GM12874 (cell line): ENCODE measurements around the gene WDR93.

Experiments
- TF ChIP-seq, protein P1 (sequence below): IDR thresholded peaks from 2 replicates; pipeline ENCODE4 v1.5.1; 2011; ENCODE audit warnings: low read depth, mild to moderate bottlenecking, control low read depth, low read length, moderate library complexity; ENCODE audit not compliant: insufficient read depth

Gene WDR93

GRCh38 chr15:89669309-89669865 is 21.2 kb upstream of the WDR93 start:
- TF ChIP-seq, protein P1, sequence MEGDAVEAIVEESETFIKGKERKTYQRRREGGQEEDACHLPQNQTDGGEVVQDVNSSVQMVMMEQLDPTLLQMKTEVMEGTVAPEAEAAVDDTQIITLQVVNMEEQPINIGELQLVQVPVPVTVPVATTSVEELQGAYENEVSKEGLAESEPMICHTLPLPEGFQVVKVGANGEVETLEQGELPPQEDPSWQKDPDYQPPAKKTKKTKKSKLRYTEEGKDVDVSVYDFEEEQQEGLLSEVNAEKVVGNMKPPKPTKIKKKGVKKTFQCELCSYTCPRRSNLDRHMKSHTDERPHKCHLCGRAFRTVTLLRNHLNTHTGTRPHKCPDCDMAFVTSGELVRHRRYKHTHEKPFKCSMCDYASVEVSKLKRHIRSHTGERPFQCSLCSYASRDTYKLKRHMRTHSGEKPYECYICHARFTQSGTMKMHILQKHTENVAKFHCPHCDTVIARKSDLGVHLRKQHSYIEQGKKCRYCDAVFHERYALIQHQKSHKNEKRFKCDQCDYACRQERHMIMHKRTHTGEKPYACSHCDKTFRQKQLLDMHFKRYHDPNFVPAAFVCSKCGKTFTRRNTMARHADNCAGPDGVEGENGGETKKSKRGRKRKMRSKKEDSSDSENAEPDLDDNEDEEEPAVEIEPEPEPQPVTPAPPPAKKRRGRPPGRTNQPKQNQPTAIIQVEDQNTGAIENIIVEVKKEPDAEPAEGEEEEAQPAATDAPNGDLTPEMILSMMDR = no peak

DNA sequence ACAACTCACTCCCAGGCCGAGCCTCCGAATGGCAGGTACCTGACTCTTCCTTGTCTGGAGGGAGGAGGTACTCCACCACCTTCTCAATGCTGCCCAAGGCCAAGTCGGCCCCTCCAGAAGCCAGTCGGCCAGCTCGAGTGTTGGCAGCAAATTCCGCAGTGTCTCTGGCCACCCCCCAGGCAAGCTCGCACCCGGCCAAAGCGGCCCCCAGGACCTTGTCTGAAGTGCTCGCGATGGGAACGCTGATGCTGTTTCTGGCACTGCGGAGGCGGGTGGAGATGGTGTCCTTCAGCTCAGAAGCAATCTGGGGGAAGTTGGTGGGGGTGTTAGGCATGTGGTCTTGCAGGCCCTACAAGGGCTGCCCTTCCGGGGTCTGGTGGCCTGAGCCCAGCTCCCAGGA is 20.7 kb upstream of the WDR93 start:
- TF ChIP-seq, protein P1 = no peak

GRCh38 chr15:89670971-89671560 is 19.5 kb upstream of the WDR93 start:
- TF ChIP-seq, protein P1 = no peak

DNA sequence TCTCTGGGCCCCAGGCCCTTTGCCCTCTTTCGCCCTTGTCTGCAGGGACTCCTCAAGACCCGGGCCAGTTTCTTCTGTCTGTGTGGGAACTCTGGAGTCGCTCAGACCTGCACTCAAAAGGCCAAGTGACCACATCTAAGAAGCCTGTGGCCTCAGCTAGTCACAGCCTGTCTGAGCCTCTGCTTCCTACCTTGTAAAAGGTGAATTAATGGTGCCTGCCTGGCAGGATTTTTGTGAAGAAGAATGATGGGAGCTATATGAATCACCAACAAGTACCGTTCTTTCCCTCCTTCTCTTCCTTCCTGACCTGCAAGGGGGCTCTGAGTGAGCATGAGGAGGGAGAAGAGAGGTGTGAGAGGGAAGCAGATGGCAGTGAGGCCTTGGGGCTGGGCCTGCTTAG is 18.9 kb upstream of the WDR93 start:
- TF ChIP-seq, protein P1 = no peak

GRCh38 chr15:89672221-89673164 is 18.1 kb upstream of the WDR93 start:
- TF ChIP-seq, protein P1 = no peak

DNA sequence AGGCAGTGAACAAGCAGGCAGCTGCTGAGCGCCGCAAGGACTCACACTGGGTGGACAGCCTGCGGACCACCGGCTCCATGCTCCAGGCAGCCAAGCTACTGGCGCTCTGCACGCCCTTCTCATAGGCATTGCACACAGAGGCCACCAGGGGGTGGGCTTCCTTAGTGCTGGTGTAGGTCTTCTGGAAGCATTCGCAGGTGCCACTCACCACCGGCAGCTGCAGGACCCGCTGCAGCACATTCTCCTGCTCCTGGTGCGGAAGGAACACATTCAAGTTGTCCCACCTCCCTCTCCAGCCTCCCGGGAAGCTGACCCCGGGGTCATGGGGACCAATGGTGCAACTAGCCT is 17.5 kb upstream of the WDR93 start:
- TF ChIP-seq, protein P1 = peak; percentile 67

DNA sequence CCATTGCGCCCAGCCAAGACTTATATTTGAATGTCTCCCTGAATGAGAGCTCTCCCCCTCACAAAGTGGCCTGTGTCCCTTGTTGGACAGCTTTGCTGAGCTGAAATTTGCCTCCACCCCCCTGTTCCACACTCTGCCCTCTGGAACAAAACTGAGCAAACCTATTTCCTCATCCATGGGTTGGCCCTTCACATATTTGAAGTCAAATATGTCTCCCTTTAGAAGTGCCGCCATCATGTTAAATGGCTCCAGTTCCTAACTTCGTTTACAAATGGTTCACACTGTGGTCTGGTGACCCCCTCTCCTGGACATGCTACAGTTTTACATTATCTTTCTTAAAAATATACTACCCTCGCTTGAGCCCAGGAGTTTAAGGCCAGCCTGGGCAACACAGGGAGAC is 16.1 kb upstream of the WDR93 start:
- TF ChIP-seq, protein P1 = no peak
